ENCODE measurements around the gene UACA. TPM values are rescaled to one million over a fixed set of nuclear protein-coding genes. Genes with fewer than 3 reads are reported as not detected.

UACA gene
- total and polyA plus RNA-seq, 2 experiments from 2014 or later: 21.5 to 35.8 TPM

- TF ChIP-seq ZNF462 (CRISPR knock-in tag; IDR thresholded peaks at IDR 0.05) (no peak), JUNB (IDR thresholded peaks at IDR 0.05; ENCODE audit: unreplicated experiment) (no peak), STAT1 (IDR thresholded peaks at IDR 0.05; ENCODE audit: unreplicated experiment) (no peak), EZH2 (IDR thresholded peaks at IDR 0.05; ENCODE audit: low read depth, unreplicated experiment) (no peak), ZNF114 (CRISPR knock-in tag; IDR thresholded peaks at IDR 0.05) (no peak), ETS1 (IDR thresholded peaks at IDR 0.05) (no peak)
Measured at GRCh38 chr15:70765504-70766281, 2.3 kb upstream of the UACA start (continued).

Measured in GM23338 (cell line).